IPS-11a (cell line): ENCODE measurements around the gene TRIOBP.

Experiments used
- H3K4me3 ChIP-seq: one replicate; pipeline ENCODE4 v1.5.1; 2013; ENCODE audit warnings: low read depth, low read length, control low read depth

Gene TRIOBP

DNA sequence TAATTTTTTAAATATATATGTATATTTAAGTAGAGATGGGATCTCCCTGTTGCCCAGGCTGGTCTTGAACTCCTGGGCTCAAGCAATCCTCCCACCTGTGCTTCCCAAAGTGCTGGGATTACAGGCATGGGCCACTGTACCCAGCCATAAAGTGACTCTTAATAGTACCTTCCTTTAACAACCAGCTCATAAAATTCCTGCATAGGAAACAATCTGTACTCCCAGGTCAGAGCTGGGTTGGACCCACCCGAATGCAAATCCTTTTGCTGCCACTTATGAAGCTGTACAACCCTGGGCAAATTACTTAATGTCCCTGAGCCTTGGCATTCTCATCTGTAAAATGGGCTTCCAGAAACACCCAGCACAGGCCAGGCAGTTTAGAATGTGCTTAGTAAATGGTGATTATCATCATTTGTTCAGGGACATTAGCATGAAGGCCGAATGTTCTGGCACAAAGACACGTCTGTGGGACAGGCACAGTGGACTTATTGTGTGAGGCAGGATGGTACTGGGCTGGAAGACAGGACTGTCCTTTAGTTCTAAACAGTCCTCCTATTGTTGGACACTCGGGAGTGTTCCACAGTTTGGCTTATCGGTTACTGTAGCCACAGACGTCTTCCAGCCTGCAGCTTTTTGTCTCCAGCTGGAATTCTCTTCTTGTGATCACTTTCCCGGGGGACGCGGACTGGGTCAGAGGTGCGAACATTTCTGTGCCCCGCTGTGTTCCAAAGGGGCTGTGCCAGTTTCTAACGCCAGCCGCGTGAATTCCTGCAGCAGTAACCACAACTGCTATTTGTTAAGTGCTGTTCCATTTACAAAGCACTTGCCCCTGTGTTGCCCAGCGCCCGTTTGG lies 32.4 kb upstream of the TRIOBP start:
- no peak overlapping the region for H3K4me3 ChIP-seq

DNA sequence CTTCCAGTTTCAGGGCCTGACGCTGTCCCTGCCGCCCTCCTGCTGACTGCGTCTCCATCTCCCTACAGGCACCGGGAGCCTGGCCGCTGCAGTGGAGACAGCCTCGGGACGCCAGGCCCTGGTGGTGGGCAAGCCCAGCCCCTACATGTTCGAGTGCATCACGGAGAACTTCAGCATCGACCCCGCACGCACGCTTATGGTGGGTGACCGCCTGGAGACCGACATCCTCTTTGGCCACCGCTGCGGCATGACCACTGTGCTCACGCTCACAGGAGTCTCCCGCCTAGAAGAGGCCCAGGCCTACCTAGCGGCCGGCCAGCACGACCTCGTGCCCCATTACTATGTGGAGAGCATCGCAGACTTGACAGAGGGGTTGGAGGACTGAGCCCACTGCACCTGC lies 31.4 kb upstream of the TRIOBP start:
- H3K4me3 ChIP-seq, result no peak overlapping the region

DNA sequence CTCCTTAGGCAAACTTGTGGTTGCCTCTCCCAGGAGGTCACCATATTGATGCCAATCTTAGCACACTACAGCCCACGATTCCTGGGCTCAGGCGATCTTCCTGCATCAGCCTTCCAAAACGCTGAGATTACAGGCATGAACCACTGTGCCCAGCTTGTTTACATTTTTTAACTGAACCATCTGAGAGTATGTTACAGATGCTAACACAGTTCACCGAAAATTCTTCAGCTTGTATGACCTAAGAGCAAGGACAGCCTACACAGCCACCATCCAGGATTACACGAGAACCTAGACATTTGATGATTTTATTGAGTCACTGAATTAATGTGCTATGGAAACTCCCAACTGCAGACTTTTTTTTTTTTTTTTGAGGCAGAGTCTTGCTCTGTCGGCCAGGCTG lies 27.3 kb upstream of the TRIOBP start:
- no peak overlapping the region for H3K4me3 ChIP-seq

DNA sequence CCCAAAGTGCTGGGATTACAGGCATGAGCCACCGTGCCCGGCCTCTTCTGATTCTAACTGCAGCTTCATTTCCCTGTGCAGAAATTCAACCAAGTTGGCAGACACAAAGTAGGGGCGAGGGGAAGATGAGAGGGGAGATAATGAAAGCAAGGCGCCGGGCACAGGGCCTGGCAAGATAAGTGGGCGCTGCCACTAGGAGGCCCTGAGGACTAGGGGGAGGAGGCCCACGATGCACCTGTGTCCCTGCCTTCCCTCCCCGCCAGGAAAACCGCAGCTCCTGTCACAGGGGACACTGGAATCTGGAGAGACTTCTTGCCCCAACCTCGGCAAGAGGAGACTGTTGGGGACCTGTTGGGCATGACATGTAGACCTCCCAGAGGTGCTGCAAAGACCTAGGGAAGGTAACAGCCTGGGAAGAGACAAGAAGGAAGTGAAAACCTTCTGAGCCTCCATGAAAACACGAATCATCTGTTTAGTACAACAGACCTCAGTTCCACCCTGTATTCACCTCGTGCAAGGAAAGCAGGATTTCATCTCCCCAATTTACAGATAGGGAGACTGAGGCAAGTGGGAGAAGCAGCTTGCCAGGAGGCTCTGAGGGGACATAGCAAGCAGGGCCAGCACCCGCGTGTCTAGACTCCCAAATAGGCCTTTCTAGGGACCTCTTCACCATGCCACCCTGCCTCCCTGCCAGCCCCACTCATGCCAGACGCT lies 24.5 kb upstream of the TRIOBP start:
- no peak overlapping the region for H3K4me3 ChIP-seq

DNA sequence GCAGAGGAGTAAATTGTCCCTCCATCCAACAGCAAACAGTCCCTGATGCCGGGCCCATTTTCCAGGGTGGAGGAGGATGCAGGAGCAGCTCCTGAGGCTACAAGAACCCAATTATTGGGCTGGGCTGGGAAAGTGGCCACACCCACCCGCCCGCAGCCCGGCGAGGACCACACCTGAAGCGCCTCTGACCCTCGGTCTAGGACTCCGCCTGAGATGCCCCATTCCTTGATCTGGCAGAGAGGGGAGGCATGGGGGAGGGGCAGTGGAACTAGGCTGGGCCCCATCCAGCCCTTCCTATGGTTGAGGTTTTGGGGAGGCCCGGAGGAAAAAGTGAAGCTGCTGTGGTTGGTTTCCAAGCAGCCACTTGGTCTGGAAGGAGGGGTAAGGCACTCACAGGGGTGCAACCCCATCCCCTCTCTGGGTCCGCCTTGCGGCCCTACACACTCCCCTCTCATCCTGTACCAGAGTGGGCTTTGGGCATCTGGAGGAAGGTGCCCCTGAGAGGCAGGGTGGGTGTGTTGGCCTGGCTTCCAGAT lies 23.9 kb upstream of the TRIOBP start:
- no peak overlapping the region for H3K4me3 ChIP-seq

DNA sequence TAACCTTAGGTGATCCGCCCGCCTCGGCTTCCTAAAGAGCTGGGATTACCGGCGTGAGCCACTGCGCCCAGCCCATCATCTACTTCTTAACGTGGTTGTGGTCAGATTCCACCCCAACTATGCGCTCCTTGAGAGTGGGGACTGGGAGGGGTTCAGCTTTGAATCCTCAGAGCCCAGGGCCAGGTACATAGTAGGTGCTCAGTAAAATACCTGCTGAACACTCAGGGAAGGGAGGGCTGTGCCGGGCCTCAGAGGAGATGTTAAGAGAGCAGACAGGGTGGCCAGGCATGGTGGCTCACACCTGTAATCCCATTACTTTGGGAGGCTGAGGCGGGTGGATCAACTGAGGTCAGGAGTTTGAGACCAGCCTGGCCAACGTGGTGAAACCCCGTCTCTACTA lies 22.6 kb upstream of the TRIOBP start:
- no peak overlapping the region for H3K4me3 ChIP-seq

DNA sequence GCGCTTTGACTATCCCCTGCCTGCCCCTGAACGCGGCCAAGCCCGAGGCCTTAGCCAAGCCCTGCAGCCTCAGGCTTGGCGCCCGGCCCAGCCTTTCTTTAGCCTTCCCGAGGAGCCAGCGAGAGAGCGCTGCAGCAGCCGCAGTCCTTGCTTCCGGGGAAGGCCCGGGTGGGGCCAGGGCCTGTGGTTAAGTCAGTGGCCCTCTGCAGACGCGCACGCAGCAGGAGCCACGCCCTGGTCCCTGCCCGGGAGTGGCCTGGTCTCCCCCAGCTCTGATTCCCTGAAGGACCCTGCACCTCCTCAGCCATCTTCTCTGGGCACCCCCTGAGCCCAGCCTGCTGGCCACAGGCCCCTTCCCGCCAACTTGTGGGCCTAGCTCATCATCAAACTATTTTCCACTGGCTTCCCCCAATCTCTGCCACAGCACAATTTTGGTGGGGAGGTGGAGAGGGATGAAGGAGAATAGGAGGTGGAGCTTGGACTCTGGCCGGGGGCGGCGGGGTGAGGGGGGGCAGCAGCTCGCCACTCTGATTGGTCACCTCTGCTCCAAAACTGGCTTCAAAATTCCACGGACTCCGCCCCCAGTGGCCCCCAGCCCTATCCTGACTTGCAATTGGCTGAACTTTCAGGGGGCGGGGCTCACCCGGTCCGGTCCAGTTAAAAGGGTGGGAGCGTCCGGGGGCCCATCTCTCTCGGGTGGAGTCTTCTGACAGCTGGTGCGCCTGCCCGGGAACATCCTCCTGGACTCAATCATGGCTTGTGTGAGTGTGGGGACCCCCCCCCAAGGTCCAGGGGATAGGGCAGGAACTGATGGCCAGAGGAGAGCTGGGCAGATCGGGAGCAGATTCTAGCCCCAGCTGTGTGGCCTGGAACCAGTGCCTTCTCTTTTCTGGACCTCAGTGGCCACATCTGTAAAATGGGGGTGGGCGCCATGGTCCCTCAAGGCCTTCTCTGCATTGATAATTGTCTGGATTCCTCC lies 21.6 kb upstream of the TRIOBP start, which contains the start of gene LGALS1:
TSS of gene LGALS1 (plus strand) at position 686 of the 979 bp plus-strand sequence. CDS start at position 753, 67 bp downstream.
- H3K4me3 ChIP-seq, result no peak within 1 kb of the TSS

DNA sequence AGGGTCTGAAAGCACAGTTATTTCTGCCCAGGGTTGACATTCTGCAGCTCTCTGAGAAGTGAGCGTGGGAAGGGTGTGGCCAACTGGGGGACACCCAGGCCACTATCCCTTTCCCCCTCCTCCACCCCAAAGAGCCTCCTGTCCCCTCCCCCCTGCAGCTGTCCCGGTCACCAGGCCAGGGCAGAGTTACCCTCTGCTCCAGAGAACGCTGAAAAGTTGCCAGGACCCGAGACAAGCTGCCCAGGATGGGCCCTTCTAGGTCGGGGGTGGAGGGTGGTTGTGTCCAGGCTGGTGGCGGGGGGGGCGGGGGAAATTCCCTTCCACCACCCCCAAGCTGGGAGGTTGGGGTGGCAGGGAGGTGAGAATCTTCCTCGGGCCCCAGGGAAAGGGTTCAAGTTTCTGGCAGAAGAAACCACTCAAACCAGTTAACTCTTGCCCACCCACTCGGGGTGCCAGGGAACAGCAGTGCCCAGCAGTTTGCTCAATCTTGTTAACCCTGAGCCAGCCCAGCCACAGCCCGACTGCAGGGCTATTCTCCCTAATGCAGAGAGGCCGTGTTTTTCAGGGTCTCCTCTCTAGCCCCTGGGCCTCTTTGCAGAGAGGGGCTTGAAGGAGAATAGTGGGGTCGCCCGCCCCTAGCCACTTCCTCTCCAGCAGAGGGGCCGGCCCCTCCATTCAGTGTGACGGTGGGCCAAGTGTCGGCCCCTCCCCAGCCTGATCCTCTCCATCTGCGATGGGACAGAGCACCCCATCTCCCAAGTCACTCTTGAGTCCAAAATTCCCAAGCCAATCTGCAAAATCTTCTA lies 20.7 kb upstream of the TRIOBP start:
- no peak overlapping the region for H3K4me3 ChIP-seq

DNA sequence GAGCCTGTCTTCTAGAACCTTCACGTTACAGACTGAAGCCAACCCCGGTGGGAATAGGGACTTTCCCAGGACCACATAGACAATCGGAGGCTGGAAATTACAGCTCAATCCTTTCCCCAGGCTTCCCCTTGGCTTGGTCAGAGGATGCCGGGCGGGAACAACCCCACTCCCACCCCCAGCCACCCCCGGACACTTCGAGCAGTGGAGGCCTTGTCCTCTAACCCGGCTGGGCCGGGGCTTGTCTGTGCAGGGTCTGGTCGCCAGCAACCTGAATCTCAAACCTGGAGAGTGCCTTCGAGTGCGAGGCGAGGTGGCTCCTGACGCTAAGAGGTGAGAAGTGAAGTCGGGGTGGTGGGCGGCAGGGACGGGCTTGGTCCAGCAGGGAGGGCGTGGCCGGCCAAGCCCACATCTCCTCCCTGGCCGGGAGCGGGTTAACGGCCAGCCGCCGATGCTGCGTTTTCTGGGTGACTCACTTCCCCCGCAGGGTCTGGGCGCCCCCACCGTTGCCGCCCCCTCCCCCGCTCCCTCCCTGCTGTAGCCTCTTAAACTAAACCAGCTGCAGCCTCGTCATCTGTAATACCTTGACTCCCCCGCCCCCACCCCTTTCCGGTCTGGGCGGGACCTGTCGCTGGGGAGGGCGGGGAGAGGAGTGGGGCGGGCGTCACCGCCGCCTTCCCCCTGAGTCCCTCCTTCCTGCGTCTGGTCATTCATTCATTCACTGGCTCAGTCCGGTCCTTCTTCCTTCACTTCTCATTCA lies 19.9 kb upstream of the TRIOBP start:
- peak overlapping the region; percentile 35 for H3K4me3 ChIP-seq

DNA sequence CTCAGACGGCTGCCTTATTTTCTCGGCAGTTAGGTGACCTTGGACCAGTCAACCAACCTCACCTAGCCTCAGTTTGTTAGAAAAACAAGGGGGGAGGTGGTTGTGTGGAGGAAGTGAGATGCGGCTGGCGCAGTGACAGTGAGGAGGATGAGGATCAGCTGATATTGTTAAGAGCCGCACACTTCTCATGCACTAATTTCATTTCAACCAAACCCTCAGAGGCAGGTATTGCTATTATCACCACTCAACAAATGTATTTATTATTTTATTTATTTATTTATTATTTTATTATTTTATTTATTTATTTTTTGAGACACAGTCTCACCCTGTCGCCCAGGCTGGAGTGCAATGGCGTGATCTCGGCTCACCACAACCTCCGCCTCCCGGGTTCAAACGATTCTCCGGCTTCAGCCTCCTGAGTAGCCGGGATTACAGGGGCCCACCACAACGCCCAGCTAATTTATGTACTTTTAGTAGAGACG lies 19.3 kb upstream of the TRIOBP start:
- H3K4me3 ChIP-seq, result peak overlapping the region; percentile 24

DNA sequence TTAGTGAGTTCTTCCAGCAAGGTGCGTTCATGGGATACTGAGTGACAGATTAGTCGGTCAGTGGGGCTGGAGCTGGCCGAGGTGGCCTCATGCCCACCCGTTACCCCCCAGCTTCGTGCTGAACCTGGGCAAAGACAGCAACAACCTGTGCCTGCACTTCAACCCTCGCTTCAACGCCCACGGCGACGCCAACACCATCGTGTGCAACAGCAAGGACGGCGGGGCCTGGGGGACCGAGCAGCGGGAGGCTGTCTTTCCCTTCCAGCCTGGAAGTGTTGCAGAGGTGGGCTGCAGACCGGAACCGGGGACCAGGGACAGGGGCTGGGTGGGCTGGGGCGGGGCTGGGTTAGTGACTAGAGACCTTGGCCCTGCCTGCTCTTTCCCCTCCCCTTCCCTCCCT lies 18.5 kb upstream of the TRIOBP start:
- no peak overlapping the region for H3K4me3 ChIP-seq

DNA sequence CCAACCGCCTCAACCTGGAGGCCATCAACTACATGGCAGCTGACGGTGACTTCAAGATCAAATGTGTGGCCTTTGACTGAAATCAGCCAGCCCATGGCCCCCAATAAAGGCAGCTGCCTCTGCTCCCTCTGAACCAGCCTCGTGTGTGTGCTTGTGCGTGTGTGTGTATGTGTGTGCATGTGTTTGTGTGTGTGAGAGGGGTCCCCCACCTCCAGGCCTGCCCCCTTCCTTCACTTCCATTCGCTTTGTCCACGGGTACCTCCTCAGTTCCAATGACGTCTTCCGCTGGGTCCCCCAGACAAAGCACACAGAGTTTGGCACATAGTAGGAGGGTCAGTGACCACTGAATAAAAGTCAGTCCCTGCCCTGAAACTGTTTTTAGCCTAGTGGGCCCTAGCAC lies 17.2 kb upstream of the TRIOBP start:
- no peak overlapping the region for H3K4me3 ChIP-seq

DNA sequence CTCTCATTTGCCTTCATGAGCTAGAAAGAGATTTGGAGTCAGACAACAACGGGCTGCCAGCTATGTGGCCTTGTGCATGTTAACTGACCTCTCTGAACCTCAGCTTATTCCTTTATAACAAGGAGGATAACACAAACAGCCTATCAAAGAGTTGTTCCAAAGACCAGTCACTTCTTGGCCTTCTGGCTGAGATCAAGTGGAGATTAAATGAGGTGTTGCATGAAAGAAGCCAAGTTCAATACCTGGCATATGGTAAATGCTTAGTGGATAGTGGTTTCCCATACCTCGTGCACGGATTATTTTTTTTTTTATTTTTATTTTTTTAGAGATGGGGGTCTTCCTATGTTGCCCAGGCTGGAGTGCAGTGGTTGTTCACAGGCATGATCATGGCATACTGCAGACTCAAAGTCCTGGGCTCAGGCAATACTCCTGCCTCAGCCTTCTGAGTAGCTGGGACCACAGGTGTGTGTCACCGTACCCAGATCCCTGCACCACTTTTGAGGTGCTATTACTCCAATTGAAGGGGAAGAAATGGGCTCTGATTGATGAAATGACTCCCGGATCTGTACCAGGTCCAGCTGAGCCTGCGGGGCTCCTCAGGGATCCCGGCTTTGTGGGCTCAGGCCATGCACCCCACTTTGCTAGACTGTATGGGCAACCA lies 16.5 kb upstream of the TRIOBP start:
- H3K4me3 ChIP-seq, result no peak overlapping the region

DNA sequence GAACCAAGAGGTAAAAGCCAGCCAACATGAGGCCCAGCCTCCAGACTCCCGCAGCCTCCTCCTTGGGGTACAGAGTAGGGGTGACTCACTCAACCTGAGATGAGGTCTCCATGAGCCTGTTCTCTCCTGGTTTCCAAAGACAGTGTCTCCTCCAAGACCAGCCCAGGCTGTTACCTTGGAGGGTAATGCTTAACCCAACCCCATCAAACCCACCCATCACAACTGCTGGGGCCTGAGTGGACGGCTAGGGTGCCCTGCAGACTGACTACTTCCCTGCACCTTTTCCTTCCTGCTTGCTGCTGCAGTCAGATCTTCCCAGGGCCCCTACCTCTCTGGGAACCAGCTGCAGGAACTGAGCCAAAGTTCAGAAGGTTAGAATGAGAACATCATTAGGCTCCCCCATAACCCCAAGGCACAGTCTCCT lies 15.8 kb upstream of the TRIOBP start:
- no peak overlapping the region for H3K4me3 ChIP-seq

DNA sequence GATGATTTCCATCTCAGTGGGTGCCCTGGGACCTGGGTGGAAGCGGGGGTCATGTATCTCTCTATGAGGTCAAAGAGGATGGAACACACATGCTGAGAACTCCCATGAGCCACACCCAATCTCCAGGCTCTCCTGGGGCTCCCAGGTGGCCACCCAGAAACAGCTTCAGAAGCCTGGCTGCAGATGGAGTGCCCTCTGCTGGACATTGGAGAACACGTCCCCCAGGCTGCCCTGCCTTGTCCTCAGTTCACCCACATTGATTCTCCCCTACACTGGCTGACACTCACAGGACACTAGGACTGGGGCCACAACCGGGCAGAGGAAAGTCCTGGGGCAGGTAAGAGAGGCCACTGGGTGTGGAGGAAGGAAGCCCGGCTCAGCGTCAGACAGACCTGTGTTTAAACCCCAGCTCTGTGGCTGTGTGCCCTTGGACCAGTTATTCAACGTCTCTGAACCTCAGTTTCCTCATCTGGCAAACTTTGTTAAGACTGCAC lies 15.2 kb upstream of the TRIOBP start:
- no peak overlapping the region for H3K4me3 ChIP-seq

DNA sequence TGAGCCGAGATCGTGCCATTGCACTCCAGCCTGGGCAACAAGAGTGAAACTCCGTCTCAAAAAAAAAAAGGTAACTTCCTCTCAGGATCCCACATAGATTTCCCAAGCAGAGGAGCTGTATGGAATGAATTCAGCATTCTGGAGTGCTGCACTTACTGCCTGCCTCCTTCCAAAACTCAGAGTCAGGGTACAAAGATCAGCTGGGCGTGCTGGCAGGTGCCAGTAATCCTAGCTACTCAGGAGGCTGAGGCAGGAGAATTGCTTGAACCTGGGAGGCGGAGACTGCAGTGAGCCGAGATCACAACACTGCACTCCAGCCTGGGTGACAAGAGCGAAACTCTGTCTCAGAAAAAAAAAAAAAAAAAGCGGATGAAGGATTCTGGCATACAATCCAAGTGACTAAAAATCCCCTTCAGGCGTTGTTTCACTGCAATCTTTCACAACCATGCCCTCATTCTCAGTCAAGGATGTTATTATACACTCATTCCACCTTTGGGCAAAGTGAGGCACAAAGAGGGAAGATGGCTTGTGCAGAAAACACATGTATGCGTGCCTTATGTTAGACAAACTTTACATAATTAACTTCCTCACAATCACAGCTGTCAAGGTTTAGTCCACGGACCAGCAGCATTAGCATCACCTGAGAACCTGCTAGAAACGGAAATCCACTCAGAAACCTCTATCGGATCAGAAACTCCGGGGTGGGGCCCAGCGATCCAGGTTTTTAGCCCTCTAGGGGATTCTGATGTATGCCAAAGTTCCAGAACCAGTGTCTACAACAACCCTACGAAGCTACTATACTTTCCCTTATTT lies 11.8 kb upstream of the TRIOBP start:
- no peak overlapping the region for H3K4me3 ChIP-seq
